GM21381 (cell line): ENCODE data around the gene ARMH1.
"Not testable (repeated sequence)": the region's sequence is repeated elsewhere in the genome, so short reads cannot be mapped to it uniquely, and the experiment has no call there.

Experiments
- ATAC-seq: cut with Tn5 transposase; IDR thresholded peaks from one replicate; pipeline ENCODE4 v1.9.1; 2021; ENCODE audit warnings: mild to moderate bottlenecking, moderate library complexity; ENCODE audit not compliant: unreplicated experiment

Gene ARMH1

GRCh38 chr1:44720281-44720680, 45.8 kb downstream of the ARMH1 start:
- no peak for ATAC-seq

GRCh38 chr1:44721485-44722361, 47.2 kb downstream of the ARMH1 start:
- peak; percentile 70 for ATAC-seq

- ATAC-seq, result no peak
These were observed 48.5 kb downstream of the ARMH1 start for GRCh38 chr1:44723064-44723463.

- no peak for ATAC-seq
These were observed 49.2 kb downstream of the ARMH1 start for GRCh38 chr1:44723496-44724295.

- no peak for ATAC-seq
These were observed 49.9 kb downstream of the ARMH1 start for GRCh38 chr1:44724296-44724954.

GRCh38 chr1:44724955-44725698, 50.6 kb downstream of the ARMH1 start:
- ATAC-seq, result no peak

GRCh38 chr1:44730741-44731512, 56.4 kb downstream of the ARMH1 start, which contains the start of gene RNU5D-1:
RNU5D-1 (minus strand) TSS chr1:44731170.
- peak; percentile 61 for ATAC-seq

- ATAC-seq, result no peak
These were observed 58.9 kb downstream of the ARMH1 start for GRCh38 chr1:44733365-44733764.

- no peak for ATAC-seq
These were observed 59.3 kb downstream of the ARMH1 start for GRCh38 chr1:44733784-44734183.

GRCh38 chr1:44735992-44736391, 61.5 kb downstream of the ARMH1 start:
- ATAC-seq, result no peak

GRCh38 chr1:44738953-44739306, 64.4 kb downstream of the ARMH1 start:
- not testable (repeated sequence) for ATAC-seq

GRCh38 chr1:44739307-44740178, 65.0 kb downstream of the ARMH1 start, which contains the start of gene KIF2C:
KIF2C (plus strand) TSS chr1:44739837; CDS start chr1:44739933, 96 bp downstream.
- ATAC-seq, result peak; percentile 98

GRCh38 chr1:44740179-44740617, 65.7 kb downstream of the ARMH1 start:
- no peak for ATAC-seq

- ATAC-seq, result no peak
These were observed 68.7 kb downstream of the ARMH1 start for GRCh38 chr1:44743211-44743610.

GRCh38 chr1:44747878-44748277, 73.4 kb downstream of the ARMH1 start:
- no peak for ATAC-seq

GRCh38 chr1:44757420-44757819, 82.9 kb downstream of the ARMH1 start:
- no peak for ATAC-seq

- ATAC-seq, result no peak
These were observed 84.6 kb downstream of the ARMH1 start for GRCh38 chr1:44759077-44759476.

GRCh38 chr1:44760876-44761275, 86.4 kb downstream of the ARMH1 start:
- ATAC-seq, result no peak

- not testable (repeated sequence) for ATAC-seq
These were observed 91.9 kb downstream of the ARMH1 start for GRCh38 chr1:44766421-44766820.
